GM18907 (cell line): Measurements from ENCODE around the gene TCL1B.

Experiments
- ATAC-seq: cut with Tn5 transposase; IDR thresholded peaks from one replicate; pipeline ENCODE4 v1.9.1; 2021; ENCODE audit warnings: mild to moderate bottlenecking, moderate library complexity; ENCODE audit not compliant: unreplicated experiment

The TCL1B gene

DNA sequence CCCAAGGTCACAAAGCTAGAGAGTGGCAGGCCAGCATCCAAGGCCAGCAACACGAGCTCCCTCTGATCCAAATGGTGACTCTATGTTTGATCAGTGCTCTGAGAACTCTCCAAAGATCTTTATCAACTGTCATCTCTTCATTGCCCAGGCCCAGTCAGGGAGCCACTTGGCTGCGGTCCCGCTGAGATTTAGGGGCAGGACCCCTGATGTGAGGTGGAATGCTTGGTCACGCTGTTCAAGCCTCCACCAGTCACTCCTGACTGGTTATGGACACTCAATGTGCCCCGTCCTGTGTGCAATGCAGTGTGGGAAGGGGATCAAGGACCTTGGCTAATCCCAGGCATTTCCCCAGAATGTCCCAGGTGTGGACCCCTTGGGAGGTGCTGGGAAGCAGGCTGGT, 19.8 kb upstream of the TCL1B start:
- no peak for ATAC-seq

GRCh38 chr14:95667249-95667693, 19.0 kb upstream of the TCL1B start:
- ATAC-seq: peak; percentile 35

DNA sequence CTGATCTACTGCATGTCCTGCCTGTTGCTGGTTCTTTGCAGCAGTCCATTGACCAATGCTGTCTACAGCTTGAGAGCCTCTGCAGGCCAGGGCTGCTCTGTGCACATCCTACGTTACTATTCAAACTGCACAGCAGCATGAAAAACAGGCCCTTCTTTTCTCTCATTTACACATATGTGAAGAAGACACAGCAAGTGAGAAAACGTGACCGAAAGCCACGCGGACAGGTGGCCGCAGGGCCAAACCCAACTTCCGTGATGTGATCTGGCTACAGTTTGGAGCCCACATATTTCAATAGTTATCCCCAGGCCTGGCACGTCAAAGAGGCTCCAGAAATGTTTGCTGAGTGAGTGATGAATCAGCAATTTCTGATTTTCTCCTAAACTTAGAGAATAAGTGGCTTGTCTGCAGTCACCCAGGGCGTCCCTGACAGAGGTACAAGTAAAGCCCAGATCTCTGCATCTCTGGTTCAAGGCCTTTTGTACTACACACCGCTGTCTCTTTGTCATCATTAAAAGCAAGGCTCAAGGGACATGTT, 17.9 kb upstream of the TCL1B start:
- no peak for ATAC-seq

DNA sequence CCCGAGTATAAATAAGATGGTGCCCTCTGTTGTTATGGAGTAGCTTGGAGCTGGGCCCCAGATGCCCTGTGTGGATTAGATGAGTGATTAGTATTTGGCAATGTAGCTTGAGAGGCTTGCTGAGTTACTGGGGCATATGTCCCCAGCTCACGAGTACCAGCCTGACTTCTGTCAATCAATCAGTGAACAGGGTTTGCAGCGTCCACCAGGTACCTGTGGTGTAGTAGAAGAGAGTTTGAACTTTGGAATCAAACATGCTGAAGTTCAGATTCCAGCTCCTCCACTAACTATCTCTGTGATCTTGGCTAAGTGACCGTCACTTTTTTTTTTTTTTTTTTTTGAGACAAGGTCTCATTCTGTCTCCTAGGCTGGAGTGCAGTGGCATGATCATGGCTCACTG, 11.6 kb upstream of the TCL1B start:
- no peak for ATAC-seq

- no peak for ATAC-seq
These were observed 10.7 kb upstream of the TCL1B start for GRCh38 chr14:95675486-95675885.

- no peak for ATAC-seq
These were observed 8.9 kb upstream of the TCL1B start for GRCh38 chr14:95677179-95677835.

DNA sequence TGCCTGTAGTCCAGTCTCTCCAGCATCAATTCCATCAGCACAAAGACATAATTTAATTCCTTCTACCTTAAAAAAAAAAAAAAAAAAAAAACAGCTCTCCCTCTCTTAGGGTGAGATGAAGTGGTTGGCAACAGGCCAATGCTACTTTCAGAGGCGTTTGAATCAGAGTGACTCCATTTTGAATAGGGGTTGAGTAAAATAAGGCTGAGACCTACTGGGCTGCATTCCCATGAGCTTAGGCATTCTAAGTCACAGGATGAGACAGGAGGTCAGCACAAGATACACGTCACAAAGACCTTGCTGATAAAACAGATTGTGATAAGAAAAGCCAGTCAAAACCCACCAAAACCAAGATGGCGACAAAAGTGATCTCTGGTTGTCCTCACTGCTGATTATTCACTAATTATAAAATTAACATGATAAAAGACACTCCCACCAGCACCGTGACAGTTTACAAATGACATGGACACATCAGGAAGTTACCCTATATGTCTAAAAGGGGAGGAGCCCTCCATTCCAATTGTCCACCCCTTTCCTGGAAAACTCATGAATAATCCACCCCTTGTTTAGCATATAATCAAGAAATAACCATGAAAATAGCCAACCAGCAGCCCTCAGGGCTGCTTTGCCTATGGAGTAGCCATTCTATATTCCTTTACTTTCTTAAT, 6.9 kb upstream of the TCL1B start:
- ATAC-seq: no peak

DNA sequence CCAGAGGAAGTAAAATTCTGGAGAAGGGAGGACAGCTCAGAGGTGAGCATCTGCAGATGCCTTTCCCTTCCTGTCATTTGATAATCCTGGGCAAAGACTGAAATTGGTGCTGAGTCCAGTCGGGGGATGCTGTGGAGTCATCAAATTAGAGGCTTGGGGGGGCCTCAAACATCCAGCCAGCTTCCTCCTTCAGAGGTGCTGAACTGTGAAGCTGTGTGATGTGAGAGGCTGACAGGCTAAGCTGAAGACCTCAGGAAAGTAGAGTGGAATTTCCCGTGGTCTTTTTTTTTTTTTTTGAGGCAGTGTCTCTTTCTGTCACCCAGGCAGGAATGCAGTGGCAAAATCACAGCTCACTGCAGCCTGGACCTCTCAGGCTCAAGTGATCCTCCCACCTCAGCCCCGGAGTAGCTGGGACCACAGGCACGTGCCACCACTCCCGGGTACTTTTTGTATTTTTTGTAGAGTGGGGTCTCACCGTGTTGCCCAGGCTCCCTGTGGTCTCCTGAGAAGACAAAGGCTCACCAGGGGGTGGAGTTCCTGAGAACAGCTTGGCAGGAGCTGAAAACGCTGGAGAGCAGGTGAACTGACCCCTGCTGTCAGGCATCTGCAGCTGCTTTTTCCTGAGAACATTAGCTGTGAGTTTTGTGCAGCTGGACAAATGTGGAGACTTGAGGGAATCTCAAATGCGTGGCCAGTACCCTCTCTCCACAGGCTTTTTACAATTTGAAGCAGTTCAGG, 6.1 kb upstream of the TCL1B start:
- no peak for ATAC-seq

- no peak for ATAC-seq
These were observed 5.1 kb upstream of the TCL1B start for GRCh38 chr14:95681153-95681552.

GRCh38 chr14:95683793-95684192, 2.4 kb upstream of the TCL1B start:
- ATAC-seq: no peak

DNA sequence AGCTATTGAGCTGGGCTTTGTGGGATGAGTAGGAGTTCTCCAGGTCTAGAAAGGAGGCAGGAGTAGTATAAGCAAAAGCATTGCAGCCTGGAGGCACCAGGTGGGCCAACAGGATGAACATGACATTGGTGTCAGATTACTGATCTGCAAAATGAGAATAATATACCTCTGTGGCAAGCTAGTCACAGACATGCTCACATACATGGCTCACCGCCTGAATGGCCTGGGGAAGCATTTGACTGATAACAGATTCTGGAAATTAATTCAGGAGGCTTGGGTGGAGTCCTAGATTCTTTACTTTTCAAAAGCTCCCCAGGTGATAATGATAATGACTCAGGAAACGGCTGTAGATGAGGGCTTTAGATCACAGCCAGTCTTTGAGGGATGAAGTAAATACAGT, 709 bp downstream of the TCL1B start:
- ATAC-seq: no peak

GRCh38 chr14:95689441-95689840, 3.2 kb downstream of the TCL1B start:
- ATAC-seq: no peak

DNA sequence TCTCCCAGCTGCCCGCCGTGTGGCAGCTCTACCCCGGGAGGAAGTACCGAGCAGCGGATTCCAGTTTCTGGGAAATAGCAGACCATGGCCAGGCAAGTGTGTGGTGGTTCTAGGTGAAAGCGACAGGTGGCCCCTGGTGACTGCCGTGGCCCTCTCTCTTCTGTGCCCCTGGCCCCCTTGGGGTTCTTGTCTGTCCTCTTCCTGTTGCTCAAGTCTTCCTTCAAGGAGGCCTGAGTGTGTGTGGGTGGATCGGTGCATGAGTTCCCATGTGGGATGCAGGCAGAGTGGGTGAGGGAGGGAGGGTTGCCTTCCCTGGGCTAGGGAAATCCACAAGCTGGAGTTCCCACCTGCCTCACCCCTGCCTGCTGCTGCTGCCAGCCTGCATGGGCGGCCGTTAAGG, 4.6 kb downstream of the TCL1B start:
- no peak for ATAC-seq

DNA sequence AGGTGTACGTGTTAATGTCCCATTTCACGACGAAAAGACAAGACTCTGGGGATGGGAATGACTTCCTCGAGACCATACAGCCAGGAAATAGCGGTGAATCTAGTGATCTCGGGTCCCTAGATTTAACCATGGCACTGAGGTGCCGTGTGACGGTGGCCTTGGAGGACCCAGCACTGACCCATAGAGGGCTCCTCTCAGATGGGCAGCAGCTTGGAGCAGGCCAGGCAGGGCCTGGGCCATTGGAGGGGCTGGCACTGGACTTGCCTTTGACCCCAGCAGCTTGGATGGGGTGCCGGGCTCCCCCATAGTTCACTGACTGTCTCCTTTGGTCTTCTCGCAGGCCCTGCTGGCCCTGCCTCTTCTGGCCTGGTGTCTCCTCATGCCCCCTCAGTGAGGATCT, 5.4 kb downstream of the TCL1B start:
- no peak for ATAC-seq

GRCh38 chr14:95692109-95692508, 5.9 kb downstream of the TCL1B start:
- no peak for ATAC-seq

DNA sequence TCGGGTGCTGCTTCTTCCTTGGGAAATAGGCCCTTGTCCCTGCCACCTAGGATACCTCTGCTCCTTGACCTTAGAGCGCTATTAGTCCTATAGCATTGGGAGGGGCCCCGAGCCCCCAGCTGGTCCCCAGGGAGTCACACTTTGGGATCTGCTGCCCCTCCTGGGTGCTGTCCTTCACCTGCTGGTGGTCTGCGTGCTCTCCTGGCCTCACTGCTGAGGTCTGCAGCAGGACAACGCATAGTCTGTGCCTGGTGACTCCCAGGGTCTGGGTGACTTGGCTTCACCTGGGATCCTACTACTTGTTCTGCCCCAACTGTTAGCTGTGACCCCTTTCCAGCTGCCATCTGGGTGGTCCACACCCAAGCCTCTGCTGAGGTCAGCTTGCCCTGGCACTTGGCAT, 8.8 kb downstream of the TCL1B start:
- ATAC-seq: no peak

DNA sequence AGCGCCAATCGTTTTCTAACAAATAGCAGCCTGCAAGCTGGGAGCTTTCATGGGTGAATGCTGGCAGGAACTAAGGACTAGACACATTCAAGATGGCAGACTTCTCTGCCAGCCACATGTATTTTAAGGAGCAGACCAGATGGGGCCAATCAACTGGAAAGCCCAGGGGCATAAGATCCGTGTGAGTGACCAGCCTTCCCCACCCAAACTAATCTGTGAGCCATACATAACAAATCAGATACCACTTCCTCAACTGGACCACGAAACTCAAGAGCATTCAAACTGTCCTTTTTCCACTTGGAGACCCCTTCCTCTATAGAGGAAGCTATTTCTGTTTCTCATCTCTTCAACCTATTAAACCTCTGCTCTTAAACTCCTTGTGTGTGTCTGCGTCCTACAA, 9.7 kb downstream of the TCL1B start:
- no peak for ATAC-seq

- no peak for ATAC-seq
These were observed 10.5 kb downstream of the TCL1B start for GRCh38 chr14:95696741-95697140.

DNA sequence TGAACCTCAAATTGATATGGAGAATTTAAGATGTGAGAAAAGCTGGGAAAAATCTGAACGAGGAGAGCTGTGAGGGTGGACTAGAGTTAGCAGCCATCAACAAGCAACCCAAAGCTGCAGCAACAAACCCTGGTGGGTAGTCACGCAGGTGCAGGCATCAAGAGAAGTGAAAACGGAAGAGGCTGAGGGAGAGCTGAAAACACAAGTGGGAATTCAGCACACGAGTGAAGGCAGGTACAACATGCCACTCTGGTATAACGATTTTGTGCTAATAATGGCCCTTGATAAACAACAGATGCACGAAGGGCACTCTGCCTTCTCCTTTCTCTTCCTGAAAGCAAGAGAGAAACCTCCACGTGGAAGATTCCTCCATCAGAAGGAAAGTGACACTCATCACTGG, 11.5 kb downstream of the TCL1B start:
- peak; percentile 58 for ATAC-seq

GRCh38 chr14:95698287-95698686, 12.1 kb downstream of the TCL1B start:
- ATAC-seq: no peak

GRCh38 chr14:95699412-95699811, 13.2 kb downstream of the TCL1B start:
- ATAC-seq: peak; percentile 55
